GM15510 (cell line): ENCODE data around the gene ANKRD34A.

Source experiments
- POLR2A ChIP-seq: IDR thresholded peaks from 3 replicates; pipeline ENCODE4 v1.6.1; 2011; ENCODE audit warnings: borderline replicate concordance; ENCODE audit not compliant: insufficient read length; ENCODE audit errors: extremely low read depth

ANKRD34A gene

DNA sequence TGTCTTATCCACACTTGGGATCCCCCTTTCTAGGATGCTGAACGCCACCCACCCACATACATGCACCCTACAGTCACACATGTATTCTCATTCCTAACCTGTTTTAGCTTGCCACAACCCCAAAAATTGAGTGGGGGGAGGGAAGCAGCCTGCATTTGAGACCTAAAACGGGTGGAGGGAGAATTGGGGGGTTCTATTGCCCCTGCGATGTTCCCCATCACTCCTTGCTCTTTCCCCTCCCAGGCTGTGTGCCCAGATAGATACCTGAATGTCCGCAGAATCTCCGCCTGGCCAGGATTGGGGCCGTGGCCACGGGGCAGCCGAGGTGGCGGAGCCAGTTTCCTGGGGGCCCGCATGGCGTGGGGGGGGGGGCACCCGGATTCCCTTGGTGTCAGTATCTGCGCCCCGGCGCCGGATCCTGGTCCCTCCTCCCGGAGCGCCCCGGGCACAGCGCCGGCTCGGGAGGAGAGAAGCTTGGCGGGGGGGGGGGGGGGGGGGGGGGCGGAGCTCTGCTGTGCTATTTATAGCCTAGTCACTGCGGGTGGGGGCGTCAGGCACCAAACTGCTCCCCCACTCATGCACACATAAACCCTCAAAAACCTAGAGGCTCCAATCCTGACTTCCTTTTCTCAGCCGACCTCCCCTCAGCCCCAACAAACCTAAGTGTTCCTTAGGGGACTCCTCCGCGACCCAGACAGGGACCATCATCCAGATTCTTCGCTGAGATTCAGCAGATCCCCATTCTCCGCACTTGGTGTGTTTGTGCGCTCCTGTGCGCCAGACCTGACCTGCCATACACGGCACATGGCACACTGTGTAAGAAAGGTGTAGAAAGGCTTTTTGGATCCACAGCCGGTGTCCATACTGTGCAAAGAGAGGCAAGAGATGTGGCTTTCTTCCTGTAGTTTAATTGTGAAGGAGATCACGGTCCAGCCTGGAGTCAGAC lies 1.9 kb downstream of the ANKRD34A start:
- no peak for TF ChIP-seq POLR2A

DNA sequence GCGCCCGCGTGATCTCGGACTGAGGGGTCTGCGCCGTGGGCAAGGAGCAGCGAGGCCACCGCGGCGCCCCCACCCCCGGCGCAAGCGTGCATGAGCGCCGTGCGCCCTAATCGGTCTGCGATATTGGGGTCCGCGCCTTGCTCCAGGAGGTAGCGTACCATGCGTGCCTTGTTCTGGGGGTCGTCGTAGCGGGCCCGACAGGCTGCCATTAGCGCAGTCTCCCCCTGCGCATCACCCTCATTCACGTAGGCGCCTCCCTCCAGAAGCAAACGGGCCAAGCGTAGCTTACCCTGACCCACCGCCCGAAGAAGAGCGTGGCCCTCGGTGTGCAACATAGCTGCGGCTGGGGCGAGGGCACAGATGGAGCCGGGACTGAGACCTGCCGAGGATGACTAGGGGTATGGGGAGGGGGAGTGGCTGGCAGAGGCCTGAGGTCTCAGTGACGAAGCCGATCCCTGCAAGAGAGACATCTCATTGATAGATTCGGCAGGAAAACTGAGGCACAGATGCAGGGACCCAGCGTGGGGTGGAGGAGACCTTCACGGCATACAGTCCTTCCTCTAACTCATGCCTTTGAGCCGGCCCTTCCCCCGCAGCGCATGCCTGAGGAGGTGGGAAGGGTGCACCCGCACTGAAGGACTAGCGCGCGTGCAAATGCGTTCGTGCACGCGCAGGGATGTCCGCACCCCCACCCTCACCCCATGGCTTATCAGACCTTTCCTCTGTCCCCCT lies 2.8 kb downstream of the ANKRD34A start:
- TF ChIP-seq POLR2A, result no peak

DNA sequence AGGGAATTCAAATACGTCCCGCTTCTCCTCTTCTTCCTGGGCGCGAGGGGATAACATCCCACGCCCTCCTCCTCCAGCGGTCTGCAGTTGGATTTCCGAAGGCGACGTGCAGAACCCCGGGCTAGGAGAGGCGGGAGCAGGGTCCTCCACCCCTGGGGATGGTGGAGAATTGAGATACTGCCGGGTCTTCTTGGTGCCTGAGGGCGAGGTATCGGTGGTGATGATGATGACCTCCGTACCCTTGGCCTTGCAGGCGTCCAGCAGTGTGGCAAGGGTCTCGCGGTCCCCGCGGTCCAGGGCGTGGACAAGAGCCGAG lies 3.3 kb downstream of the ANKRD34A start:
- TF ChIP-seq POLR2A, result no peak

DNA sequence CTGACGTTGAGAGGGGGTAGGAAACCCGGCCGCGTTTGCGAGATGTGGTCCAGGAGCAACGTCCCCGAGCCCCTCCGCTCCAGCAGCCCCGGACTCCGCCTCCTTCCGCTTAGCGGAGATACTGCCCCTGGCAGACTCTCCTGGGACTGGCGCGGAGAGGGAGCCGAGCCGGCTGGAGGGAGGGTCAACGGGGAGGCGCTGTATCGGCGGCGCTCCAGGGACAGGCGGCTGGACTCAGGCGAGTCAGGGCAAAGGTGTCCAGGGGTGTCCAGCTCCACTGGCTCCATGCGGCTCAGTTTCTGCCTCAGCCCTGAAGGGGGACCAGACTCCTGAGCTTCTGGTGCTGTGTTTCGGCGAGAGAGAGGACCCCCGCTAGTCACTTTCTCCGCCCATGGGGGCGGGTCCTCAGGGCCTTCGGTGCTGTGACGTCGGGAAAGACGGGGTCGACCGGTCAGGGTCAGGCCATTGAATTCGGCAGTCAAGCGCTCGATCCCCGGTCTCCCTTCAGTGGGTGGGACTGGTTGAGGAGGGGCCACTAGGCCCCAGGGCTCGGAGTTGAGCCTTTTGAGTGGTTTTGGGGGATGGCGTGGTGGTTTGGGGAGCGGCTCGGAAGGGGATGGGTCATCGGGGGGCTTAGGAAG lies 3.8 kb downstream of the ANKRD34A start:
- peak; percentile 31 for TF ChIP-seq POLR2A

DNA sequence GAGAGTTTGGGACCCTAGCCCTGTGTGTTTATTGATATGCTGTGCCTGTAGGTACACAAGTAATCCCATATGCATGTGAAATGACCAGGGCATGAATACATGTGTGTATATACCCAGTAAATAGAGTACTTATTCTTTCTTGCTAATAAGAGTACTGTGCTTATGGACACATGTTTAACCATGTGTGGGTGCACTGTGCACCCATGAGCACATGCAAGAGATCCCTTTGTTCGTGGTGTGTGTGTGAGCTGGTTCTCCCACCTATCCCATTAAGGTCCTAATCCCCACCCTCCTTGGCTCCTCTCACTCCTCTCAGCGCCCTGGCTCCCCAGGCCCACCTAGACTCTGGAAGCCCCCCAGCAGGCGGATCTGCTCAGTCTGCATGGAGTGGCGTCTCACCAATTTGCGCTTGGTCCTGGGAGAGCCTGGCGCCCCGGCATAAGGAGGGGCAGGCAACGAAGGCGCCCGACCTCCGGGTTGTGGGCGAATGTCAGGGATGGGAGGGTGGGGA lies 4.4 kb downstream of the ANKRD34A start:
- no peak for TF ChIP-seq POLR2A

DNA sequence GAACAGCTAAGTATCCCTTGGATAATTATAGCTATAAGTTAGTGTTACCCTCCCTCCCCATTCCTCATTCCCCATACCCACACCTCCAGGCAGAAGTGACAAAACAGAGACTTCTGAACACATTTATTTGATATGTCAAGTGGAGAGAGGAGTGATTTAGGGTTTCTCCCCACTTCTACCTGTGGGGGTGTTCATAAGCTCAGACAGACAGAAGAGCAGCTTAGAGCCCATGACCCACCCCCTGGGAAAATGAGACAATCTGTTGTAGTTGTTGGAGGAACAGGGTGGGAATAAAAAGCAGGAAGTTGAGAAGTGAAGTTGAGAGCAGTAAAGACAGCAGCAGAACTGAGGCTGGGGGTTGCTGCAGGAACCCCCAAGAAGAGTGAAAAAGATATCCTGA lies 5.0 kb downstream of the ANKRD34A start:
- no peak for TF ChIP-seq POLR2A

DNA sequence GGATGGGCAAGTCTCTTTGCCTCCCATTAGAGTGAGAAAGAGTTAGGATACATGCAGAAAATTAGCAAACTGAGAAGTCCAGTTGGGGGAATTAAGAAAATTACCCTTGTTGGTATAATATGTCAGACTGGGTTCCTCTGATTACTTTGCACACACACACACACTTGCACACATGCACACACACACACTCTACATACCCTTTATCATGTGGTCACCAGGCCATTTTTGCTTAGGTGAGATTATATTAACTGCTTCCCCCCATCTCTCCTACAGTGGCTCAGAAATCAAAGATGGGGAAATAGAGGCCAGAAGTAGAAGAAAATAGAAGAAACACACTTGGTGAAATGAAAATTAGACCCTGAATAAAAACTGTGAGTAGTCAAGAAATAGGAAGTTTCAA lies 5.6 kb downstream of the ANKRD34A start:
- no peak for TF ChIP-seq POLR2A

DNA sequence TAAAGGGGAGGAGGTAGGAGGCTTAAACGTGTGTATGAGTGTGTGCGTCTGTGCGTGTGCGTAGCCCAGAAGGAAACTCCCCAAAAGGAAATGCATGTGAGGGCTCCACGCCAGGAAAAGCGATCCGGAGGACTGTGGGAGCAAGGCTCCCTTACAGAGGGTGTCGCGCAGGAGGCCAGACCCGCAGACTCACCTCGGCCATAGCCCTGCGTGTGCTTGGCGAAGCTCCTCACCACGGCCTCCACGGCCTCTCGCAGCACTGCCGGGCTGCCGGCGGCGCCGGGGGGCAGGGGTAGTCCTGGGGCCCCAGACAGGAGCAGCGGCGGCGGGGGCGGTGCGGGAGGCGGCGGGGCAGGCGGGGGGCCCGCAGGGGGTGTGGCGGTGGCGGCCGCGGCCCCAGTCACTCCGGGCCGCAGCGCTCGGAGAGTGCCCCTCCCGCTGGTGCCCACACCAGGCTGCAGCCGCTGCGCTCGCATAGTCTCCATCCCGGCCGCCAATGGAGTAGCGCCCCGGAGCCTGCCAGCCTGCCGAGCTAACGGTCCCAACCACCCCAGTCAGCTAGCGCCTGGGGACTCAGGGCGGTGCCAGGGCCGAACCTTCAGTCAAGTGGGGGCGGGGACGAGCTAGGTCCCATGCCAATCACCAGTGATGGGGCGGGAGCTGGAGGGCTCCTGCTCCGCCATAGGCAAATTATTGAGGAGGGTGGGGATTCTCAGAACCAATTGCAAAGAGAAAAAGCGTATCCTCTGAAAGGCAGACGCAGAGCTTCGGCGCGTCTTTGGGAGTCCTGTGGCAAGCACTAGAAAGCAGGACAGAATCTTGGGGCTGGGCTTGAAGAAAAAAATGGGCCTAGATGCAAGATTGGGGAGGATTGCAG lies 6.7 kb downstream of the ANKRD34A start, which contains the start of gene LIX1L:
Gene LIX1L (minus strand): TSS at position 575 of the 877 bp plus-strand sequence. CDS start 90 bp downstream, at position 485.
- TF ChIP-seq POLR2A, result peak; percentile 85

DNA sequence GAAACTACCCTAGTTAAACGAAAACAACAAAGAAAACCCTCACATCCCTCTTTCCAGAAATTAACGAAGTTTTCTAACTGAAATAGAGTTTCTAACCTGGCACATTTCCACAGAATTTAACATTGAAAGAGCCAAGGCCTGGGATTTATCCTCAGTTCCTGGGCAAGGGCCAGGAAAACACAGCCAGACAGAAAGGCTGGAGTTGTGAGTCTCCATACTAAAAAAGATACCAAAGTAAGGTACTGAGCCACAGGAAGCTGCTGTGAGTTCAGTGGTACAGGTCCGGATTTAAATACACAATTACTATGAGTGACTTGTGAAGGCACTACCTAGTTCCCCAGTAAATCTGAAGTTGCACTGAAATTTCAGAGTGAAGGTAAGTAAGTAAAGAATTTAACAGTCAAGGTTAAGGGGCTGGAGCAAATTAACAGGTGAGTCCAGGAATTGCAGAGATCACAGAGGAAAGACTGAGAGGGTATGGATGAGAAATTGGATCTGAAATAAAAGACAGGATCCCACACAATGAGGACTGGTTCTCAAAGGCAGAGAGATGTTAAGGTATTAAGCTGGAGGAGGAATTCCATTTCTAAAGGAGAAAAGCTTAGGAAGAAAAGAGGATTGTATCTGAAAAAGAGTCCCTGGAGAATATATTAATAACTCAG lies 7.5 kb downstream of the ANKRD34A start:
- no peak for TF ChIP-seq POLR2A

DNA sequence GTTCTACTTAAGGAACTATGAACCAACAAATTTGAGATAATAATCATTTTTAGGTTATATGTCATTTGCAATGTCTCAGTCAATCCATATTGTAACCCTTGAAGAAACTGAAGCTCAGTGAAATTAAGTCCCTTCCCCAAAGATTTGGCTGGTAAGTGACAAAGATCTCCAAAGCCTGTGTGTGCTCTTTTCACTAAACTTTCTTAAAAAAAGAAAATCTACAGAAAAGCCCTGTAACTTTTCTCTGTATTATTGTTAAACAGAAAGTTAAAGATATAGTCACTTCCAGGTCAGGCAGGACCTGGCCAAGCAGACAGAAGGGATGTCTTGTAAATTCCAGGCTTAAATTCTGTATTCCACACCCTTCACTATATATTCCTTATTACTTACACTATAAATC lies 8.0 kb downstream of the ANKRD34A start:
- TF ChIP-seq POLR2A, result no peak

DNA sequence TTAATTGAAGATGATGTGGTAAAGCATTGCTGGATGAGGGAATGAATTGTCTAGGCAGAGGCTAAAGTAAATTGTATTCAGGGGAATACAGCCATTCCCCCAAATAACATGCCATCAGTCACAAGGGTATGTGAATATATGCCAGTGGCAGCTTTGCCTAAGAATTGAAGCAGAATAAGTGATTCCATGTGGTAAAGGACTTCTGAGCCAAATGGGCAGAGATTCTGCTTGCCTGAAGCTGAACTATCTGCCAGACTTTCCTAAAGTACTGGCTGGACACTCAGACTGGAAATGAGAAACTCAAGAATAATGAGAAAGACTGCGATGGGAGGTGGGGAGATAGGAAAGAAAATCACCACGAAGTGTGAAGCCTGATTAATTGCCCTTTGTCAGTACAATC lies 8.9 kb downstream of the ANKRD34A start:
- TF ChIP-seq POLR2A, result no peak

DNA sequence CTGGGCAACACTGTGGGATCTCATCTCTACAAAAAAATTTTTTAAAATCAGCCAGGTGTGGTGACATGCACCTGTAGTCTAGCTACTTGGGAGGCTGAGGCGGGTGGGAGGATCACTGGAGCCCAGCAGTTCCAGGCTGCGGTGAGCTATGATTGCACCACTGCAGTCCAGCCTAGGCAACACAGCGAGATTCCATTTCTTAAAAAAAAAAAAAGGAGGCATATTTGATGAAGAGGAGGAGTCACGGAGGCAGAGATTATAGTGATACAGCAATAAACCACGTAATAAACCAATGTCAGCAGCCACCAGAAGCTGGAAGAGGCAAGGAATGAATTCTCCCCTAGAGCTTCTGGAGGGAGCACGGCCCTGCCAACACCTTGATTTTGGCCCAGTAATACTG lies 10.5 kb downstream of the ANKRD34A start:
- TF ChIP-seq POLR2A, result no peak

DNA sequence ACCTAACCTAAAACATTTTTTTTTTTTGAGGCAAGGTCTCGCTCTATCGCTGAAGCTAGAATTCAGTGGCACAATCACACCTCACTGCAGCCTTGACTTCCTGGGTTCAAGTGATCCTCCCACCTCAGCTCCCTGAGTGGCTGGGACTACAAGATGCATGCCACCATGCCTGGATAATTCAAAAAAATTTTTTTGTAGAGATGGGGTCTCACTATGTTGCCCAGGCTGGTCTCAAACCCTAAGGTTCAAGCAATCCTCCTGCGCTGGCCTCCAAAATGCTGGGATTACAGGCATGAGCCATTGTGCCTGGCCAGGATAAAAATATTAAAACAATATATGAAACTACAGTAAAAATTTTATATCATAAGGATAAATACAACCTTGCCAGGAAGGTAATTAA lies 11.5 kb downstream of the ANKRD34A start:
- no peak for TF ChIP-seq POLR2A

DNA sequence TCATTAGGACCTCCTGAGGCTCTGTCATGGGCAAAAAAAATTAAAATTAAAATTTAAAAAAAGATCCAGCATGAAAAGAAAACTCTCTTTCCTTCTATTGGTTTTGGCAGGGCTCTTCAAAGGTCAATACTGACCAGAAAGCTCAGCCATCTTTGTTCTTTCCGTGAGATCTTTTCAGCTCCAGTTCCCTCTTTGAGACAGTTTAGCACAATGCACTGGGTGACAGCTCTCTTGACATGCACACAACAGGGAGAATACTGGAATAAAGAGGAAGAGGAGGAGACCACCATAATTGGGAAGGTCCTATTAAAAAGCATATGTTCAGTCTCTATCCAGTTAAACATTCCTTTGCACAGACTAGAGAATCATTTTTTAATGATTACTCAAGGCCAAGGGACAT lies 12.8 kb downstream of the ANKRD34A start:
- TF ChIP-seq POLR2A, result no peak

DNA sequence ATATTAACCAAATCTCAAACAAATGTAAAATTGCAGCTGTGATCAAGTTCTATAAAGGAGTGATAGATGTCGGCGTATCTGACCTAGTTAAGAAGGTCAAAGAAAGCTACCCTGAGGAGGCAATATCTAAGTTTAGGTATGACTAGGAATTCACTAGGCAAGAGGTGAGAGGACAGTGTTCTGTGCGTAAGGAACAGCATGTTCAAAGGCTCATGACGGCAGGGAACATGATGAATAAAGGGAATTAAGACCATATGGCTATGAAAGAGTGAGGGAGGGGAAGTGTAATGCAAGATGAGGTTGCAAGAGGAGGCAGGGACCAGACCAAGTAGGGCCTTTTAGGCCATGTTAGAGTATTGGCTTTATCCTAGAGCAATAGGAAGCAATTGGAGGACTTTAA lies 15.2 kb downstream of the ANKRD34A start:
- no peak for TF ChIP-seq POLR2A

DNA sequence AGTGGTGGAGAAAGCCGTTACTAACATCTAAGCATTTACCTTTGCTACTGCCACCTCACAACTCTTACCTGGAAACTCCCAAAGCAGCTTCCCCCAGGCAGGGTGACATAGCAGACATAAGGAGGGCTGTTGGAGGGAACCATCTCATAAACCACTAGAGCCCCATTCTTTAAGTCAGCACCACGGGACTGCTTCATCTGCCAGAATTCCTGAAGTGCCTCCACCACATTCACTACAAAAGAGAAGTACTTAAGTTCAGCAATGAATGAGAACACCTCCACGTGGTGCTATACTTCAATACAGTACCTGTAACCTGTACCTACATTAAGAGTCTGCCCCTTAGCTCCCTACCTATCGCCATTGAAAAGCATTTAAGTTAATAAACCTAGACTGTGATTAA lies 16.8 kb downstream of the ANKRD34A start:
- no peak for TF ChIP-seq POLR2A
